Activated CD4-positive, alpha-beta T cell treated with anti-CD3 and anti-CD28 coated beads, Interleukin-10, Interleukin-2, amounts not matched to agents 100 ng/mL and 50 ng/mL, durations not matched to agents 16 hours and 8 hours (primary cell): ENCODE data around the gene TRIM45.
"Not testable (repeated sequence)": the region's sequence is repeated elsewhere in the genome, so short reads cannot be mapped to it uniquely, and the experiment has no call there.

Experiments used
- DNase-seq: peaks from one replicate; pipeline ENCODE4 v3.0.0-alpha.2; 2020

The TRIM45 gene

DNA sequence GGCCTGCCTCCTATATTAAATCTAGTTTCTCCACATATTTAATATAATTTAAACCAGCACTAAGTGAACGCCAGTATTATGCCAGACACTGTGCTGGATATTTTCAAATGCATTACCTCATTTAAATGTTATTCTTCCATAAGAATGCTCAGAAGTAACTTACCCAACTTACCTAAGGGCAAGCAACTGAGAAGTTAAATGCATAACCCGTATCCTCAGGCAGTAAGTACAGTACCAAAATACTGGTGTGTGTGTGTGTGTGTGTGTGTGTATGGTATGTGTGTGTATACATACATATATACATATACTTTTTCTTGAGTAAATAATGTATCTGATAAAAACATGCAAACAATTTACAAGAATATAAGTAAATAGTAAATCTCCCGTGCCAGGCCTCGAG, 9.0 kb upstream of the TRIM45 start:
- DNase-seq, result no peak

DNA sequence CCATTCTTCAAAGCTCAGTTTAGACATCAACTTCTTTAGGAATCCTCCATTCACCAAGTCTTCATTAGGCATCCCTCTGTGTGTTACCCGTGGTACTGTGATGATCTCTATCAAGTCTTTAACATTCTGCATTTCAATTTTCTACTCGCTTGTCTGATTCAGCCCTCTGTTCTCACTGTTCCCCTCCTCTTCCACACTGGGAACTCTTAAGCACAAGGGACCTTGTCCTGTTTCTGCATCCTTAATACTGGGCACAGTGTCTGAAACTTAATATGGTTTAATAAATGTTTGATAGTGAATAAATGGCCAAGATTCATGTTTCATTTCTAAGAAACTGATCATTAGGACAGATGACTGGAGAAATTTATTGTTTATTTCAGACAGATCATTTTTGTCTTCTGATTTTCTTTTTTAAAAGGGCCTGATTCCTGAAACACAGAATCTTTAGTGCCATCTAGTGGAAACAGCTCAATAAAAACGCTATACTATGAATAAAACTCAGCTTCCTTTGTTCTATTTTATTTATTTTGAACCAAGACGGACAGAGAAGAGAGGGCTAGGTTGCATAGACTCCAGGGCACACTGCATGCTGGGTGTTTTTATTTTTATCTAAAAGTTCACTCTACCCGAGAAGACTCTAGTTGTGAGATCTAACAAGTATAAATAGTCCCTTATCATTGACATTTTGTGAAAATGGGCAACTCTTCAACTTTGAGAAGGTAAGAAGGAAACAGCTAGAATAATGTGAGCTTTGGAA, 7.0 kb upstream of the TRIM45 start:
- peak; percentile 29 for DNase-seq

DNA sequence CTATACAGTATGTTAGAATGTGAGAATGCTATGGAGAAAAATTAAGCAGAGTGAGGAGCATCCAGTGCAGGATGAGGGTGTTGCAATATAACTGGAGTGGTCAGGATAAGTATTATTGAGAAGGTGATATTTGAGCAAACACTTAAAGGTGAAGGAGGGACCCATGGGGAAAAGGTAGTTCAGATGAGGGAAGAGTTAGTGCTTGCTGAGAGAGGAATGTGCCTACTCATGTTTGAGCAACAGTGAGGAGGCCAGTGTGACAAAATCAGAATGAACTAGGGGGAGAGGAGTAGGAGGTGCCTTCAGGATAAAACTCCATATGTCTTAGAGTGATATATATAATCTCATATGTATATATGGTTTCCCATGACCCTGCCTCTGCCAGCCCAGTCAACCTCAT, 6.2 kb upstream of the TRIM45 start:
- no peak for DNase-seq

DNA sequence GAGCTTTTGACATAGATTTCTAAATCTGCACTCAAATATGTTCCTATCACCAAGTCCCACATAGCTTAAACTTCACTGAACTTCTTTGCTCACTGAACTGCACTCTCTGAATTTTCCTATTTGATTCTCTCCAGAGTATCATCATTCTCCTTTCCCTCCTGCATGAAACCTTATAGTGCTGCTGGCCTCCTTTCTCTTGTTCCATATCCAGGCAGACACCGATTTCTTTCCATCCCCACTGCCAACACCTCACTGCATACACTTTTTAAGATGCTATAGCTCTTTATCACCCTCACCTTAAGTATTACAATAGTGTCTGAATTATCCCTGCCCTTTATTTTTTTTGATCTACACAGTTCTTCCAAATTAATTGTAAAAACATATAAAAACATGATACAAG, 3.1 kb upstream of the TRIM45 start:
- no peak for DNase-seq

GRCh38 chr1:117123274-117123673, 1.7 kb upstream of the TRIM45 start:
- no peak for DNase-seq

GRCh38 chr1:117122330-117123025, 929 bp upstream of the TRIM45 start:
- DNase-seq, result no peak

DNA sequence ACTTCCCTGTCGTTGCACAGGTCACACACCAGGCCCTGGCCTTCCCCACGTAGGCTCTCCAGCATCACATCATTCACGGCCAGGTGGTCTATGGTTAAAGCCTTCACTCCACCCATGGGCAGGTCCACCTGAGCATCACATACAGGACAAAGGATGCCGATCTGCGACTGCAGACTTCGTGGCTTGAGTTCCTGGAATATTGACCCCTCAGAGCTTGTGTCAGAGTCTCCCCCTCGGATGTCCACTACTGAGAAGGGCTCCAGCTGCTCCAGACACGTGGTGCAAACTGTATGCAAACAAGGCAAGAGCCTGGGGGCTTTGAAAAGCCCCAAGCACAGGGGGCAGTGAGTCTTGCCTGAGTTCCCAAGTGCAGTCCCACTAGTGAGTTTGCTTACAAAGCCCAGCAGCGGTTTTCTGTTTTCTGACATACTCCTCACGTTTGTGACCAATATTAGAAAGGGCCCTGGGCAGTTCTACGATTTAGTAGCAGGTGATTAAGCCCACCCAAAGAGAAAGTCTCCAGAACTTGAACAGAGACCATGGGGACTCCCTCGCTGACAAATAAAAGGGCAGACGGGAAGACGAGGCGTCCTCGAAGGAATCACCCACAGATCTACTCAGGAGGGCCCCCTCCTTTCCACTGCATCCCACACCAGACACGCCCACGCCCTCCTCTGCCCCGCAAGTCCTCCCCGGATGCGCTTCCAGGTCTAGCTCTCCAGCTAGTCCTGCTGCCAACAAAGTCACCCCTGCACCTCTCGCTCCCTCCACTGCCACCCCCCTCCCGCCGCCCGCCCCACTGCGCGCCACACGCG, 568 bp downstream of the TRIM45 start:
- no peak for DNase-seq

GRCh38 chr1:117119144-117119543, 2.4 kb downstream of the TRIM45 start:
- DNase-seq, result not testable (repeated sequence)

- DNase-seq, result no peak
These were observed 3.4 kb downstream of the TRIM45 start for GRCh38 chr1:117118137-117118536.

DNA sequence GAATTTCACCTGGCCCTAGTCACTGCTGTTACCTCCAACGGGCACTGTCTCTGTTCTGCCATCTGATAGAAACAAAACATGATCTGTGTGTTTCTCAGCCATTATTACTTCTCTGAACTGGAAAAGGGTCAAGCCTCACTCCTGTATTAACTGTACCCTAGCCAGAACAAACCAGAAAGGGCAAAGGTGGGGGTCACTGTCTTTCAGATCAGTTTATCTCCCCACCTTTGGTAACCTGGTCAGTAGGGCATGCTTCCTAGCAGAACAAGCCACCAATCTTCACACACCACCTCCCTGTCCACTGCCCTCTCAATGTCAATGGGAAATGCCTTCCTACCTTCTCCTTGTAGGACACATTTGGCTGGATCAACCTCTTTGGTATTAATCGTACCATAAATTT, 3.9 kb downstream of the TRIM45 start:
- DNase-seq, result no peak

GRCh38 chr1:117116784-117117130, 4.8 kb downstream of the TRIM45 start:
- DNase-seq, result no peak

DNA sequence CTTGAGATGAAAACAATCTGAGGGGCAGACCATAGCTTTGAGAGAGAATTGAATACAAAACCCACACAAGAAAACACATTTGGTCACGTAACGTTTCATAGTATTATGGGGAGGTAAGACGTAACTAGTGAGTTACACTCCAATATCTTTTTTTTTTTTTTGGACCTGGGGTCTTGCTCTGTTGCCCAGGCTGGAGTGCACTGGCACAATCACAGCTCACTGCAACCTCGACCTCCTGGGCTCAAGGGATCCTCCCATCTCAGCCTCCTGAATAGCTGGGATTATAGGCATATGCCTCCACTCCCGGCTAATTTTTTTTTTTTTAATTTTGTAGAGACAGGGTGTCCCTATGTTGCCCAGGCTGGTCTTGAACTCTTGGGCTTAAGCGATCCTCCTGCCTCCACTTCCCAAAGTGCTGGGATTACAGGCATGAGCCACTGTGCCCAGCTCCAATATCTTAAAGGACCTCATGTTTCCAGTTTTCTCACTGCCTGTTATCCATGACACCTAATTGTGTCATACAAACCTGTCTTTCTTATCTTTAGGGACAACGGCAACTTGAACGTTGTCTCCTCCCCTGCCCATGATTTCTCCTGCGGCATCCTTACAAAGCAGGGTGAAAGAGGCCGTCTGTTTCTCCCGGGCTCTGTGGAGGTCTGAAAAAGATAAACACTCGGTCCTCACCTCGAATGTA, 5.3 kb downstream of the TRIM45 start:
- no peak for DNase-seq

DNA sequence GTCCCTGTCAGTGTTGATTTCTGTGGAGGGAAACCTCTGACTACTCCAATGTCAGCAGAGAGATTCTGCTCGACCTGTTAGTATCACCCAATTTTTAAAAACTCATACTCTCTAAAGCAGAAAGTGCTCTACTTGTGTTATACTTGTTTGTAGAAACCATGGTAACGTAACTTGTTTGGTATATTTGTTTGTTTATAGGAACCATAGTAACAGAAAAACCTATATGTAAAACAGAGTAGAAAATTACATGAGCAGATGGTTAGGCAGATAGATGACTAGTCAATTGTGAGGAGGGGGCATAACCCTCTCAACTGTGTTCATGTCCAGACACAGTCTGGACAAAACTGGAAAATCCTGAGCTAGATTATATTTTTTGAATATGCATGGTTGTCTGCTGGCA, 6.7 kb downstream of the TRIM45 start:
- no peak for DNase-seq

DNA sequence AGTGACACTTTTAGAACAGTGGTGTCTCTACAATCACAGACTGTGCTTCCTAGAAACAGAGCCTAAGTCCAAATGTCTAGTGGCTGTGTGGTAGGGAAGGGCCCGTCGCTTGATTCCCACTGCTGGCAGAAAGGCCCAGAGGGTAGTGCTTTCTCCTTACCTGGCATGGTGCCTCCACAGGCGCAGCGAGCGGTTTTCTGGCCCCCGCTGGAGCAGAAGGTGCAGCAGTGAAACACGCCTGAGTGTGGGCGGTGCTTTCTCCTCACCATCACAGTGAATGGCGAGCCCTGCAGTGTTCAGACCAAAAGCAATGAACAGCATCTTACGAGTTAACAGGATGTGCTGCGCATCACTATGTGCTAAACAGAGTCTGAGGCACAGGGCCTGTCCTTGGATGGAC, 8.3 kb downstream of the TRIM45 start:
- DNase-seq, result no peak

DNA sequence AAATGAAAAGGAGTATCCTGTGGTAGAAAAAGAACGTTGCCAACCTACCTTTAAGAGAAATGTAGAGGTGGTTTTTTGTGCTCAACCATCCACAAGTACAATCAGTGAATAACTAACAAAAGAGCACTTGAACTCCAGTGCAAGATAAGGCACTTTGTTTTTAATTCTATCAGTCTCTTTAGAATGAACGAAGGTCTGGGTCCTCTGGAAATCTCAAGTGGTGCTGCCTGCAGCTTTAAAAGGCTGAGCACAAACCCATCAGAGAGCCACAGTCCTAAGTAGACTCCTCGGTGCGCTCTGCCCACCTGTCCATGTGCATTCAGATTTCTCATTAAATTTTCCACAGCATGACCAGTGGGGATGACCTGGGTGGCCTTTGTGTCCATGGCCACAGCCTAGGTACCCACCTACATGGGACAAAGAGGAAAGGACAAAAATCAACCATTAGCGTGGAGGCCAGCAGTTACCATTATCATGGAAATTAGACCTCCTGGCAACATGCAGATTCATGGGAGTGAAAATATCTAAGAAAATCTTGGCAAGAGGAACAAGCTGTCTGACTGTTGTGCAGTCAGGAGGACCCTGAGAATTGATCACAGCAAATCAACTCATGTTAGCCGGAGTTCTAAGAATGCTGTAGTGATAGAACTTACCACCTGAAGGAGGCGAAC, 9.4 kb downstream of the TRIM45 start:
- DNase-seq, result no peak

GRCh38 chr1:117110774-117111173, 10.8 kb downstream of the TRIM45 start:
- DNase-seq, result no peak

GRCh38 chr1:117107364-117107763, 14.2 kb downstream of the TRIM45 start:
- DNase-seq, result no peak

- peak; percentile 16 for DNase-seq
These were observed 15.1 kb downstream of the TRIM45 start for GRCh38 chr1:117106478-117106877.

DNA sequence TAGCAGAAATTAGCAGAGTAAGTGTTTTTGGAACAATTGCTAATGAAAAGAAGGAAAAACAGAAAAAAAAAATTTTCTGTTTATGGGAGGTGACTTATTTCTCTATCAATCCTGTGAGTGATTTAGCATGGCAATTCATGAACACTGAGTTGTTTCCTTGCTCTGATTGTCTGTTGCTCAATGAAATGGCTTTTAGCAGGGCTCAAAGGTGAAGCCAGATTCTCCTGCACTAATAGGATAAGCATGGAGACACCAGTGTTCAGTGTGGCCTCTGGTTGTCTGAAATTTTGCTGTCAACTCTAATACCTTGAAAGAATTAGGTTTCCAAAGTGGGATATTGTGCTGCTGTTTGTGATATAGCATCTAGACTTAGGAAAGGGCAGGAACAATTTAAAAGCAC, 15.8 kb downstream of the TRIM45 start:
- DNase-seq, result no peak

DNA sequence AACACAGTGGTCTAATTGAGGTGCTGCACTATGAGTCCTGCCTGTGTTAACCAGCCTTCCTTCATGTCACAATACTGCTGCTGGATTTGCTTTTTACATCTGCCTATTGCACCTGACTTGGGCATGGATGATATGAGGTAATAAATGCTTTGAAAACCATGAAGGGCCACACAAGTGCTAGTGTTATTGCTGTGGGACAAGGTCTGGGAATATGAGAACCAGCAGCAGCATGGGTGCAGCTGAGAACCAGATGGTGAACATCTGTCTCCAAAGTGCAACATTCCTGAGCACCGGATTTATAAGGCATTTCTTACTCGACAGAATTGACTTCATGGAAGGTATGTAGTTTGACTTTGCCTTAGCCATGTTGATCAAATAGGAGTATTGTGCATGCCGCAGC, 16.6 kb downstream of the TRIM45 start:
- no peak for DNase-seq

DNA sequence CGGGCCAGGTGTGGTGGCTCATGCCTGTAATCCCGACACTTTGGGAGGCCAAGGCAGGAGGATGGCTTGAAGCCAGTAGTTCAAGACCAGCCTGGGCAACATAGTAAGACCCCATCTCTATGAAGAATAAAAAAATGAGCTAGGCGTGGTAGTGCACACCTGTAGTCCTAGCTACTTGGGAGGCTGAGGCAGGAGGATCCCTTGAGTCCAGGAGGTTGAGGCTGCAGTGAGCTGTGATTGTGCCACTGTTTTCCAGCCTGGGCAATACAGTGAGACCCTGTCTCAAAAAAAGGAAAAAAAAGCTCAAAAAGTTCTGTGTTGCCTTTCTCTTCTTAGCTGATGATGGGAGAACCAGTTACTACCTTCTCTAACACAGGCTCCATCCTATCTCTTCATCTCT, 19.7 kb downstream of the TRIM45 start:
- DNase-seq, result not testable (repeated sequence)

- DNase-seq, result no peak
These were observed 20.2 kb downstream of the TRIM45 start for GRCh38 chr1:117101334-117101733.
